ENCODE data around the gene MN1. TPM values are rescaled to one million over a fixed set of nuclear protein-coding genes. Genes with fewer than 3 reads are reported as not detected.

Gene MN1
- total and polyA plus RNA-seq, 2 of the 8 experiments (the other 6 are each of a cell fraction or from before 2014, with no cell fraction given), result 3.1 to 4.9 TPM

DNA sequence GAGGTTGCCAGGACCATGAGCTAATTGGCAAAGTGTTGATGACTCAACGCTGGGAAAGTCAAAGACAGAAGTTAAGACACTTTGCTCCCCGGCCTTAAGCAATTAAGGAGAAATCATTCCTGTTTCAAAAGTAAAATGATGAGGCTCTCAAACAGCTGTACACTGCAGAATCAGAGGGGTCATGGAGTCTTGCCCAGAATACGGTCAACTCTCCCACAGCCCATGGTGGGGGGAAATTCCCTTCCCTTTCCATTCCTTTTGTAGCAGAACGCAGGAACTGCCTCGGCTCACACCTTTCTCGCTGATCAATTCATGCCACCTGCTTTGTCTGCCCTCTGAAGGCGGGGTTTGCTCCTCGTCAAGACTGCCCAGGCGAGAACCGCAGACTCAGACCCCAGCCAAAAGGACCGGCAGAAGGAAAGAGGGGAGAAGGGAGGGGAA is 52.8 kb downstream of the MN1 start:
- Histone ChIP-seq H3K23me2 (ENCODE audit: low read depth, low read length) (no peaks in the 10 kb centered on the region; the same call in 1 of the 2 replicates), H3K23ac (ENCODE audit: insufficient read length) (no peak overlapping the region), H3K79me1 (ENCODE audit: low read depth, low read length) (no peaks in the 10 kb centered on the region), H2BK15ac (ENCODE audit: low read length) (peak overlapping the region; percentile 93), H4K20me1 (replicated peaks in 1 of 2; ENCODE audit: control insufficient read depth in 1 of 2, insufficient read depth in 2 of 2, low read length in 2 of 2) (no peaks in the 10 kb centered on the region), H2AFZ (ENCODE audit: low read length) (no peak overlapping the region), H3K18ac (ENCODE audit: extremely low read depth, low read length) (peak overlapping the region; percentile 73; the same call in 1 of the 2 replicates), H2BK20ac (ENCODE audit: low read length) (peak overlapping the region; percentile 96), H2AK5ac (ENCODE audit: low read depth, low read length) (no peak overlapping the region), H4K5ac (ENCODE audit: insufficient read length, low read depth, low read length) (no peak overlapping the region), H3K27ac (ENCODE audit: low read depth, low read length) (no peak overlapping the region), H2BK12ac (ENCODE audit: low read depth, low read length) (peak overlapping the region; percentile 64; the same call in 1 of the 2 replicates), H3K4ac (replicated peaks; ENCODE audit: insufficient read length, low read depth, low read length) (no peak overlapping the region), H3K4me2 (ENCODE audit: insufficient read depth in 1 of 2, low read depth in 2 of 2, low read length in 2 of 2) (peak overlapping the region; percentile 64 to 96), H3K79me2 (ENCODE audit: control insufficient read depth in 1 of 2, insufficient read depth in 2 of 2, low read length in 2 of 2) (no peaks in the 10 kb centered on the region), H3K9me3 (ENCODE audit: insufficient read depth in 2 of 2, low read depth in 1 of 2, low read length in 1 of 2) (no peaks in the 10 kb centered on the region), H4K8ac (ENCODE audit: extremely low read depth, insufficient read depth, low read length) (no peak overlapping the region), H3K4me3 (ENCODE audit: extremely low read depth in 1 of 4, insufficient read depth in 2 of 4, low read depth in 3 of 4, low read length in 4 of 4) (peak overlapping the region in 1 of 4 experiments; percentile 35; a peak in 4 of 8 replicates), H3K4me1 (replicated peaks in 1 of 4; ENCODE audit: control insufficient read depth in 3 of 4, insufficient read depth in 4 of 4, low read length in 3 of 4) (peaks cover 11 to 37% (median 24%) of the 10 kb centered on the region in 4 experiments), H3K27me3 (replicated peaks in 1 of 4; ENCODE audit: control insufficient read depth in 3 of 4, extremely low read depth in 1 of 4, insufficient read depth in 3 of 4, low read length in 3 of 4) (peaks cover 0 to 3% (median 0%) of the 10 kb centered on the region in 4 experiments; a peak in 1 of 7 replicates), H4K91ac (replicated peaks; ENCODE audit: insufficient read length, low read length) (no peak overlapping the region), H2BK120ac (replicated peaks; ENCODE audit: low read depth, low read length) (no peak overlapping the region), H3K14ac (ENCODE audit: insufficient read length) (no peak overlapping the region), H3K9ac (replicated peaks in 1 of 4; ENCODE audit: extremely low read depth in 1 of 4, low read depth in 3 of 4, low read length in 3 of 4) (peak overlapping the region in 1 of 4 experiments; percentile 36; a peak in 2 of 7 replicates), H3K56ac (replicated peaks; ENCODE audit: insufficient read length, low read depth, low read length) (no peak overlapping the region), H2BK5ac (ENCODE audit: low read depth, low read length) (no peak overlapping the region), H3K36me3 (ENCODE audit: control insufficient read depth in 2 of 4, insufficient read depth in 4 of 4, low read length in 3 of 4) (no peaks in the 10 kb centered on the region)
- ChIA-PET POLR2A (ENCODE audit: partially characterized antibody) (interaction anchor here (0.7 to 2.4 kb wide), 6 partner anchors 9 to 88 kb away, joined by 3 to 6 read pairs (median 3); no protein-coding TSS in a partner anchor), CTCF (ENCODE audit: partially characterized antibody) (interaction anchor here (0.6 to 2.7 kb wide), 10 partner anchors 9 to 332 kb away, joined by 3 to 13 read pairs (median 3); no protein-coding TSS in a partner anchor)
- FAIRE-seq (peak; percentile 42), DNase-seq (ENCODE audit: low read depth in 1 of 2, low spot score in 2 of 2) (peak in 1 of 2 experiments; percentile 72)
- WGBS, 2 experiments (ENCODE audit: extremely low coverage in 1 of 2, insufficient coverage in 1 of 2, insufficient read length in 1 of 2, insufficient replicate concordance in 2 of 2, low coverage in 1 of 2, low lambda C conversion rate in 2 of 2, missing lambda C conversion rate in 1 of 2), result 12% methylated on average over 11 of the region's 11 CpGs; no CpG with 5 or more reads in 1 of the 2 experiments
- 0 out of 2 replicates have a peak, but pooled peaks have one; percentile 9 for TF ChIP-seq TAF1 (IDR thresholded peaks at IDR 0.05; ENCODE audit: low read depth, low read length)
- no peak for TF ChIP-seq SRF (IDR thresholded peaks at IDR 0.05; ENCODE audit: low read depth, low read length)
- no peak for TF ChIP-seq RXRA (IDR thresholded peaks at IDR 0.05; ENCODE audit: insufficient read depth, low read depth, low read length)
- TF ChIP-seq, protein P1, sequence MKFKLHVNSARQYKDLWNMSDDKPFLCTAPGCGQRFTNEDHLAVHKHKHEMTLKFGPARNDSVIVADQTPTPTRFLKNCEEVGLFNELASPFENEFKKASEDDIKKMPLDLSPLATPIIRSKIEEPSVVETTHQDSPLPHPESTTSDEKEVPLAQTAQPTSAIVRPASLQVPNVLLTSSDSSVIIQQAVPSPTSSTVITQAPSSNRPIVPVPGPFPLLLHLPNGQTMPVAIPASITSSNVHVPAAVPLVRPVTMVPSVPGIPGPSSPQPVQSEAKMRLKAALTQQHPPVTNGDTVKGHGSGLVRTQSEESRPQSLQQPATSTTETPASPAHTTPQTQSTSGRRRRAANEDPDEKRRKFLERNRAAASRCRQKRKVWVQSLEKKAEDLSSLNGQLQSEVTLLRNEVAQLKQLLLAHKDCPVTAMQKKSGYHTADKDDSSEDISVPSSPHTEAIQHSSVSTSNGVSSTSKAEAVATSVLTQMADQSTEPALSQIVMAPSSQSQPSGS (IDR thresholded peaks at IDR 0.05; ENCODE audit: low read length), result no peak
- no peak for TF ChIP-seq EGR1 (IDR thresholded peaks at IDR 0.05; ENCODE audit: borderline replicate concordance, low read depth, low read length)
- TF ChIP-seq CREB1 (IDR thresholded peaks at IDR 0.05), result no peak
- no peak for TF ChIP-seq POU5F1 (IDR thresholded peaks at IDR 0.05; ENCODE audit: low read depth, low read length)
- no peak for TF ChIP-seq ZNF274 (IDR thresholded peaks at IDR 0.05; ENCODE audit: borderline replicate concordance, extremely low read depth, low read length)
- peak; percentile 2 to 25; a peak in 1 of 4 replicates for TF ChIP-seq RAD21 (IDR thresholded peaks at IDR 0.05 in 1 of 2, conservative IDR thresholded peaks at IDR 0.05 in 1 of 2; ENCODE audit: low read depth in 2 of 2, low read length in 2 of 2)
